ENCODE results near the gene MRPL17.

MRPL17 gene

GRCh38 chr11:6647836-6648235 lies 35.3 kb downstream of the MRPL17 start:
- H3K27me3 ChIP-seq (ENCODE audit: insufficient read depth, insufficient read length): peaks cover 2% of the 10 kb centered on the region
- no peaks in the 10 kb centered on the region for H3K4me1 ChIP-seq (ENCODE audit: insufficient read depth, insufficient read length)
- H3K4me3 ChIP-seq (ENCODE audit: insufficient read length, low read depth): no peak overlapping the region
- H3K9ac ChIP-seq (ENCODE audit: insufficient read length, low read depth): no peak overlapping the region
- no peaks in the 10 kb centered on the region for H3K9me3 ChIP-seq (ENCODE audit: insufficient read depth, low read length)
- peaks cover 3% of the 10 kb centered on the region for H3K36me3 ChIP-seq (ENCODE audit: insufficient read depth, insufficient read length, low read length)
- no peak for TF ChIP-seq YY1 (IDR thresholded peaks at IDR 0.05; ENCODE audit: insufficient read depth, insufficient read length)
- no peak for TF ChIP-seq ZNF274 (IDR thresholded peaks at IDR 0.05; ENCODE audit: low read depth, low read length)
- TF ChIP-seq SUZ12 (IDR thresholded peaks at IDR 0.05; ENCODE audit: extremely low read depth, insufficient read depth, insufficient read length): no peak
- DNase-seq (ENCODE audit: low read depth, low spot score): no peak

- Histone ChIP-seq H3K36me3 (ENCODE audit: insufficient read depth, insufficient read length, low read length) (peaks cover 3% of the 10 kb centered on the region), H3K27me3 (ENCODE audit: insufficient read depth, insufficient read length) (no peaks in the 10 kb centered on the region), H3K9me3 (ENCODE audit: insufficient read depth, low read length) (no peaks in the 10 kb centered on the region), H3K4me1 (ENCODE audit: insufficient read depth, insufficient read length) (no peaks in the 10 kb centered on the region), H3K9ac (ENCODE audit: insufficient read length, low read depth) (no peak overlapping the region), H3K4me3 (ENCODE audit: insufficient read length, low read depth) (no peak overlapping the region)
- DNase-seq (ENCODE audit: low read depth, low spot score): no peak
- TF ChIP-seq SUZ12 (IDR thresholded peaks at IDR 0.05; ENCODE audit: extremely low read depth, insufficient read depth, insufficient read length): no peak
- TF ChIP-seq ZNF274 (IDR thresholded peaks at IDR 0.05; ENCODE audit: low read depth, low read length): no peak
- no peak for TF ChIP-seq YY1 (IDR thresholded peaks at IDR 0.05; ENCODE audit: insufficient read depth, insufficient read length)
These were observed 36.0 kb downstream of the MRPL17 start for GRCh38 chr11:6646918-6647679.

DNA sequence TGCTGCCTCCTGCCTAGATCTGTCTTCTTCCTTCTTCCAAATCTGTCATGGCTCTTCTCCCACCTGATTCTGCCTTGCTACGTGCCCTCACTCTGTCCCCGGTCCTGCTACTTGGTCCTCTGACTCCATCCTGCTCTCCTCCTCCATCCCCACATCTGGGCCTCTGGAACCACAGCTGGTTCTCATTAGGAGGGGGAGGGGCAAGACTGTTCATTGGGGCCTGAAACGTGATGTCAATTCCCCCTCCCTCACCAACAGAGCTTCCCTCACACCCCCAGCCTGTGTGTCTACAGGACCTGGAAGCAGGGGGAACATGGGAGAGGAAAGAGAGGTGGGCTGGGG lies 36.6 kb downstream of the MRPL17 start:
- Histone ChIP-seq H3K4me3 (ENCODE audit: insufficient read length, low read depth) (no peak overlapping the region), H3K36me3 (ENCODE audit: insufficient read depth, insufficient read length, low read length) (peaks cover 3% of the 10 kb centered on the region), H3K9me3 (ENCODE audit: insufficient read depth, low read length) (no peaks in the 10 kb centered on the region), H3K4me1 (ENCODE audit: insufficient read depth, insufficient read length) (peaks cover 2% of the 10 kb centered on the region), H3K9ac (ENCODE audit: insufficient read length, low read depth) (no peak overlapping the region), H3K27me3 (ENCODE audit: insufficient read depth, insufficient read length) (no peaks in the 10 kb centered on the region)
- DNase-seq (ENCODE audit: low read depth, low spot score): no peak
- TF ChIP-seq ZNF274 (IDR thresholded peaks at IDR 0.05; ENCODE audit: low read depth, low read length): no peak
- no peak for TF ChIP-seq SUZ12 (IDR thresholded peaks at IDR 0.05; ENCODE audit: extremely low read depth, insufficient read depth, insufficient read length)
- TF ChIP-seq YY1 (IDR thresholded peaks at IDR 0.05; ENCODE audit: insufficient read depth, insufficient read length): no peak

GRCh38 chr11:6646071-6646470 lies 37.1 kb downstream of the MRPL17 start:
- peaks cover 5% of the 10 kb centered on the region for H3K36me3 ChIP-seq (ENCODE audit: insufficient read depth, insufficient read length, low read length)
- no peak for DNase-seq (ENCODE audit: low read depth, low spot score)
- no peaks in the 10 kb centered on the region for H3K9me3 ChIP-seq (ENCODE audit: insufficient read depth, low read length)
- H3K9ac ChIP-seq (ENCODE audit: insufficient read length, low read depth): no peak overlapping the region
- peaks cover 2% of the 10 kb centered on the region for H3K4me1 ChIP-seq (ENCODE audit: insufficient read depth, insufficient read length)
- H3K27me3 ChIP-seq (ENCODE audit: insufficient read depth, insufficient read length): no peaks in the 10 kb centered on the region
- TF ChIP-seq ZNF274 (IDR thresholded peaks at IDR 0.05; ENCODE audit: low read depth, low read length) (no peak), YY1 (IDR thresholded peaks at IDR 0.05; ENCODE audit: insufficient read depth, insufficient read length) (no peak), SUZ12 (IDR thresholded peaks at IDR 0.05; ENCODE audit: extremely low read depth, insufficient read depth, insufficient read length) (no peak)
- no peak overlapping the region for H3K4me3 ChIP-seq (ENCODE audit: insufficient read length, low read depth)

DNA sequence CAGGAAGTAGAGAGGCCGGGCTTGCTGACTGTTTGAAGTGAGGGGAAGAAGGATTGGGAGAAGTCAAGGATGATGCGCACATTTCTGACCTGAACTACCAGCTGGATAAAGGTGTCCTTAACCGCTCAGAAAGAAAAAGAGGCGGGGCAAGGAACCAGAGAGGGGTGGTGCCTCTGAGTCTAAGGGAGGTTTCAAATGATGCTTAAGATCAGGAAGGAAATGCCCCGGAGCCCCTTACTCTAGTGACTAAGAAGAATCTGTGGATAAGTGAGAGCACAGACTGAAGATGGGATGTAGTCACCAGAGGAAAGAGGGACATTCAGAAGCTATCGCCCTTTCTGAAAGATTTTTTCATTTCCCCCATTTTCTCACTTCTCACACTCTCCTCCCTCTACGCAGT lies 40.2 kb downstream of the MRPL17 start:
- no peaks in the 10 kb centered on the region for H3K9me3 ChIP-seq (ENCODE audit: insufficient read depth, low read length)
- H3K4me3 ChIP-seq (ENCODE audit: insufficient read length, low read depth): no peak overlapping the region
- no peaks in the 10 kb centered on the region for H3K27me3 ChIP-seq (ENCODE audit: insufficient read depth, insufficient read length)
- no peak overlapping the region for H3K9ac ChIP-seq (ENCODE audit: insufficient read length, low read depth)
- peaks cover 21% of the 10 kb centered on the region for H3K36me3 ChIP-seq (ENCODE audit: insufficient read depth, insufficient read length, low read length)
- DNase-seq (ENCODE audit: low read depth, low spot score): no peak
- H3K4me1 ChIP-seq (ENCODE audit: insufficient read depth, insufficient read length): peaks cover 4% of the 10 kb centered on the region
- TF ChIP-seq SUZ12 (IDR thresholded peaks at IDR 0.05; ENCODE audit: extremely low read depth, insufficient read depth, insufficient read length): no peak
- no peak for TF ChIP-seq ZNF274 (IDR thresholded peaks at IDR 0.05; ENCODE audit: low read depth, low read length)
- TF ChIP-seq YY1 (IDR thresholded peaks at IDR 0.05; ENCODE audit: insufficient read depth, insufficient read length): no peak

DNA sequence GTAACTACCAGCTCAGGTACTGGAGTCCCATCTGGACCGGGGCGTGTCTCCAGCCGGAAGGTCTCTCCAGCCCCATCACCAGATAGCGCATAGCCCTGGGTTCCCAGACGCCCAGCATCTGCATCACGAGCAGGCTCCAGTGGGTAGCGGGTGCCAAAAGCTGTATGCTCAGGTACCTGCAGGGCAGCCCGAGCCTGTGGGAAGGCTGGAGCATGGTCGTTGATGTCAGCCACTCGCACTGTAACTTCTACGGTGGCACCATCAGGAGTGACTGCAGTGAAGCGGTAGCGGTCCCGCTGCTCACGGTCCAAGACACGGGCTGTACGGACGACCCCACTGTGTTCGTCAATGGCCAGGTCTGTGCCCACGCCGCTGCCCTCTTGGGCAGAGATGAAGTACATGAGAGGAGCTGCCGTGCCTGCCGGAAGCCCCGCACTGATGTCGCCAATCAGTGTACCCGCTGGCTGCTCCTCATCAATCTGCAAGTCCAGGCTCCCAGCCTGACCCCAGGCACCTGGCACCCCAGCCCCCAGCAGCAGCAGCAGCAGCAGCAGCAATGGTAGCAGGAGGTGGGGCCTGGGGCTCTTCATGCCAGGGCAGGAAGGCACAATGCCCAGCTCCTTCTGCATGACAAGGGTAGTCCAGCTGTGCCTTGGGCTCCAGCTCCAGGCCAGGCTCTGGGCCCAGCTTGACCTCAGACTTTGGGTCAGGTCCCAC lies 42.0 kb downstream of the MRPL17 start:
- Histone ChIP-seq H3K9ac (ENCODE audit: insufficient read length, low read depth) (no peak overlapping the region), H3K9me3 (ENCODE audit: insufficient read depth, low read length) (no peaks in the 10 kb centered on the region), H3K27me3 (ENCODE audit: insufficient read depth, insufficient read length) (no peaks in the 10 kb centered on the region), H3K4me1 (ENCODE audit: insufficient read depth, insufficient read length) (peaks cover 4% of the 10 kb centered on the region), H3K36me3 (ENCODE audit: insufficient read depth, insufficient read length, low read length) (peaks cover 21% of the 10 kb centered on the region), H3K4me3 (ENCODE audit: insufficient read length, low read depth) (no peak overlapping the region)
- TF ChIP-seq SUZ12 (IDR thresholded peaks at IDR 0.05; ENCODE audit: extremely low read depth, insufficient read depth, insufficient read length) (no peak), YY1 (IDR thresholded peaks at IDR 0.05; ENCODE audit: insufficient read depth, insufficient read length) (no peak)
- no peak for DNase-seq (ENCODE audit: low read depth, low spot score)

Measured in NT2/D1 (cell line).